ENCODE data around the gene CKS2.
A peak's percentile ranks its signal among the peaks of the same experiment; 100 is the strongest.

CKS2 gene

GRCh38 chr9:89309608-89310474 lies 1.2 kb upstream of the CKS2 start:
- FAIRE-seq (no peak), DNase-seq (ENCODE audit: insufficient read length, low spot score) (no peak)
- TF ChIP-seq POLR2AphosphoS5 (IDR thresholded peaks at IDR 0.05; ENCODE audit: low read depth, low read length) (no peak), POLR2A (IDR thresholded peaks at IDR 0.05; ENCODE audit: low read depth, low read length) (no peak), PAX5 (IDR thresholded peaks at IDR 0.05; ENCODE audit: insufficient read depth, low read length, severe bottlenecking) (no peak), SPI1 (IDR thresholded peaks at IDR 0.05; ENCODE audit: low read depth, low read length) (no peak), POU2F2 (IDR thresholded peaks at IDR 0.05; ENCODE audit: low read depth, low read length) (no peak), TAF1 (IDR thresholded peaks at IDR 0.05; ENCODE audit: low read depth, low read length) (no peak)

GRCh38 chr9:89311346-89312221 lies 589 bp downstream of the CKS2 start:
- TF ChIP-seq SPI1 (IDR thresholded peaks at IDR 0.05; ENCODE audit: low read depth, low read length) (no peak), PAX5 (IDR thresholded peaks at IDR 0.05; ENCODE audit: insufficient read depth, low read length, severe bottlenecking) (peak; percentile 38), TAF1 (IDR thresholded peaks at IDR 0.05; ENCODE audit: low read depth, low read length) (no peak), POLR2A (IDR thresholded peaks at IDR 0.05; ENCODE audit: low read depth, low read length) (no peak), POU2F2 (IDR thresholded peaks at IDR 0.05; ENCODE audit: low read depth, low read length) (no peak)
- FAIRE-seq = peak; percentile 54
- DNase-seq (ENCODE audit: insufficient read length, low spot score) = no peak

GRCh38 chr9:89312222-89312571 lies 1.2 kb downstream of the CKS2 start:
- FAIRE-seq = peak; percentile 38
- no peak for DNase-seq (ENCODE audit: insufficient read length, low spot score)
- no peak for TF ChIP-seq POU2F2 (IDR thresholded peaks at IDR 0.05; ENCODE audit: low read depth, low read length)
- no peak for TF ChIP-seq SPI1 (IDR thresholded peaks at IDR 0.05; ENCODE audit: low read depth, low read length)
- TF ChIP-seq POLR2A (IDR thresholded peaks at IDR 0.05; ENCODE audit: low read depth, low read length) = no peak
- TF ChIP-seq POLR2AphosphoS5 (IDR thresholded peaks at IDR 0.05; ENCODE audit: low read depth, low read length) = no peak
- no peak for TF ChIP-seq TAF1 (IDR thresholded peaks at IDR 0.05; ENCODE audit: low read depth, low read length)
- TF ChIP-seq PAX5 (IDR thresholded peaks at IDR 0.05; ENCODE audit: insufficient read depth, low read length, severe bottlenecking) = no peak

- DNase-seq (ENCODE audit: insufficient read length, low spot score) (no peak), FAIRE-seq (no peak)
Observed at GRCh38 chr9:89313842-89314241, 2.8 kb downstream of the CKS2 start.

GRCh38 chr9:89314955-89315354 lies 4.0 kb downstream of the CKS2 start:
- no peak for FAIRE-seq
- TF ChIP-seq POU2F2 (IDR thresholded peaks at IDR 0.05; ENCODE audit: low read depth, low read length) = no peak
- no peak for TF ChIP-seq POLR2A (IDR thresholded peaks at IDR 0.05; ENCODE audit: low read depth, low read length)
- no peak for TF ChIP-seq TAF1 (IDR thresholded peaks at IDR 0.05; ENCODE audit: low read depth, low read length)
- no peak for TF ChIP-seq POLR2AphosphoS5 (IDR thresholded peaks at IDR 0.05; ENCODE audit: low read depth, low read length)
- no peak for TF ChIP-seq PAX5 (IDR thresholded peaks at IDR 0.05; ENCODE audit: insufficient read depth, low read length, severe bottlenecking)
- TF ChIP-seq SPI1 (IDR thresholded peaks at IDR 0.05; ENCODE audit: low read depth, low read length) = no peak
- DNase-seq (ENCODE audit: insufficient read length, low spot score) = no peak

More at GRCh38 chr9:89313842-89314241, 2.8 kb downstream of the CKS2 start:
- no peak for TF ChIP-seq POLR2AphosphoS5 (IDR thresholded peaks at IDR 0.05; ENCODE audit: low read depth, low read length)

- DNase-seq (ENCODE audit: insufficient read length, low spot score) = no peak
- FAIRE-seq = no peak
- TF ChIP-seq POLR2A (IDR thresholded peaks at IDR 0.05; ENCODE audit: low read depth, low read length) = no peak
Observed at GRCh38 chr9:89315482-89315881, 4.5 kb downstream of the CKS2 start.

- TF ChIP-seq POU2F2 (IDR thresholded peaks at IDR 0.05; ENCODE audit: low read depth, low read length) = no peak
- TF ChIP-seq POLR2AphosphoS5 (IDR thresholded peaks at IDR 0.05; ENCODE audit: low read depth, low read length) = peak; percentile 70
- TF ChIP-seq POLR2A (IDR thresholded peaks at IDR 0.05; ENCODE audit: low read depth, low read length) = peak; percentile 58
- no peak for TF ChIP-seq PAX5 (IDR thresholded peaks at IDR 0.05; ENCODE audit: insufficient read depth, low read length, severe bottlenecking)
- TF ChIP-seq TAF1 (IDR thresholded peaks at IDR 0.05; ENCODE audit: low read depth, low read length) = no peak
- no peak for TF ChIP-seq SPI1 (IDR thresholded peaks at IDR 0.05; ENCODE audit: low read depth, low read length)
- no peak for DNase-seq (ENCODE audit: insufficient read length, low spot score)
- peak; percentile 33 for FAIRE-seq
Observed at GRCh38 chr9:89317282-89317681, 6.3 kb downstream of the CKS2 start.

- FAIRE-seq (peak; percentile 89), DNase-seq (ENCODE audit: insufficient read length, low spot score) (peak; percentile 68)
- TF ChIP-seq POU2F2 (IDR thresholded peaks at IDR 0.05; ENCODE audit: low read depth, low read length) = no peak; the same call in none of the 2 replicates
- TF ChIP-seq PAX5 (IDR thresholded peaks at IDR 0.05; ENCODE audit: insufficient read depth, low read length, severe bottlenecking) = no peak
- peak; percentile 94 for TF ChIP-seq POLR2A (IDR thresholded peaks at IDR 0.05; ENCODE audit: low read depth, low read length)
- TF ChIP-seq SPI1 (IDR thresholded peaks at IDR 0.05; ENCODE audit: low read depth, low read length) = peak; percentile 33; the same call in 1 of the 2 replicates
- peak; percentile 79 for TF ChIP-seq TAF1 (IDR thresholded peaks at IDR 0.05; ENCODE audit: low read depth, low read length)
- peak; percentile 82 for TF ChIP-seq POLR2AphosphoS5 (IDR thresholded peaks at IDR 0.05; ENCODE audit: low read depth, low read length)
Observed at GRCh38 chr9:89318123-89319014, 7.4 kb downstream of the CKS2 start, which contains the start of gene SECISBP2. Gene SECISBP2 (plus strand): TSS chr9:89318500. CDS start chr9:89318577, 77 bp downstream.
